Keratinocyte (primary cell): ENCODE data around the gene DLAT. TPM values are rescaled to one million over a fixed set of nuclear protein-coding genes. Genes with fewer than 3 reads are reported as not detected.

Experiments used
- DNase-seq: peaks from one replicate; pipeline ENCODE4 v3.0.0-alpha.2; 2011; ENCODE audit warnings: low read depth, missing footprints, low spot score
- FAIRE-seq: peaks from 2 replicates; lab custom pipeline; 2011; peaks lifted over from hg19 to GRCh38; lab: Jason Lieb, UNC
- H2AFZ ChIP-seq: 2 replicates; pipeline ENCODE4 v1.6.0; 2012; ENCODE audit warnings: low read length, control low read depth, inconsistent platforms; ENCODE audit not compliant: control insufficient read depth
- H3K27ac ChIP-seq: 2 replicates; pipeline ENCODE4 v1.5.1; 2011; ENCODE audit warnings: low read length; ENCODE audit not compliant: control insufficient read depth, insufficient read depth
- H3K27me3 ChIP-seq: 3 replicates; pipeline ENCODE4 v1.6.0; 2011; ENCODE audit warnings: low read length; ENCODE audit not compliant: control insufficient read depth, insufficient read depth; ENCODE audit errors: extremely low read depth
- H3K36me3 ChIP-seq, 2 experiments: 2 replicates in 1 of 2; 3 replicates in 1 of 2; pipeline ENCODE4 v1.5.1; 2011; ENCODE audit warnings: low read length in 2 of 2, mild to moderate bottlenecking in 1 of 2; ENCODE audit not compliant: control insufficient read depth in 2 of 2, insufficient read depth in 2 of 2; ENCODE audit errors: extremely low read depth in 1 of 2
- H3K4me1 ChIP-seq: 3 replicates; pipeline ENCODE4 v1.5.1; 2011; ENCODE audit warnings: low read length; ENCODE audit not compliant: control insufficient read depth, insufficient read depth; ENCODE audit errors: extremely low read depth
- H3K4me2 ChIP-seq: 3 replicates; pipeline ENCODE4 v1.6.0; 2011; ENCODE audit warnings: low read depth, low read length; ENCODE audit not compliant: control insufficient read depth, insufficient read depth; ENCODE audit errors: extremely low read depth
- H3K4me3 ChIP-seq, 3 experiments: fragments of 200-600 bp in 1 of 3; sonication (generic) in 1 of 3; 2 replicates in 2 of 3; 3 replicates in 1 of 3; pipeline ENCODE4 v1.5.1; 2011 to 2016; ENCODE audit warnings: low read length in 3 of 3, mild to moderate bottlenecking in 3 of 3, control low read depth in 2 of 3, inconsistent platforms in 1 of 3, low read depth in 1 of 3, mixed read lengths in 1 of 3, mixed run types in 1 of 3, moderate library complexity in 1 of 3; ENCODE audit not compliant: control insufficient read depth in 2 of 3, insufficient read depth in 2 of 3; ENCODE audit errors: extremely low read depth in 1 of 3
- H3K79me2 ChIP-seq: 2 replicates; pipeline ENCODE4 v1.6.0; 2012; ENCODE audit warnings: low read length; ENCODE audit not compliant: control insufficient read depth, insufficient read depth
- H3K9ac ChIP-seq: 3 replicates; pipeline ENCODE4 v1.6.0; 2011; ENCODE audit warnings: low read length; ENCODE audit not compliant: control insufficient read depth, insufficient read depth; ENCODE audit errors: extremely low read depth
- H3K9me1 ChIP-seq: 3 replicates; pipeline ENCODE4 v1.6.0; 2011; ENCODE audit warnings: low read length; ENCODE audit not compliant: control insufficient read depth, insufficient read depth; ENCODE audit errors: extremely low read depth
- H3K9me3 ChIP-seq: 2 replicates; pipeline ENCODE4 v1.5.1; 2012; ENCODE audit warnings: low read depth, low read length; ENCODE audit not compliant: control insufficient read depth
- H4K20me1 ChIP-seq: 3 replicates; pipeline ENCODE4 v1.6.0; 2011; ENCODE audit warnings: low read length; ENCODE audit not compliant: control insufficient read depth, insufficient read depth; ENCODE audit errors: extremely low read depth
- EZH2 ChIP-seq: IDR thresholded peaks from one replicate; pipeline ENCODE4 v1.6.1; 2012; ENCODE audit warnings: inconsistent platforms, mild to moderate bottlenecking, low read length, moderate library complexity
- dilution Hi-C: fragments of 300-500 bp; cut with MboI; formaldehyde crosslinking; loops from one replicate; pipeline ENCODE4 v1.7.0; 2020; ENCODE audit warnings: low sequenced_read_pairs; ENCODE audit not compliant: extremely low pct_ligation_motif_present
- polyA plus RNA-seq, 5 experiments: library from polyadenylated mRNA; depleted of rRNA in 3 of 5; stranded (reverse) in 3 of 5; stranded (forward) in 1 of 5; unstranded in 1 of 5; fragments of >200 nt; gene quantifications; 1 replicate in 1 of 5; 2 replicates in 3 of 5; 3 replicates in 1 of 5; pipeline versions ENCODE4 v1.2.1 to v1.2.3, GENCODE V29; 2011 to 2012; ENCODE audit warnings: missing spikeins in 2 of 5, low read depth in 1 of 5, low replicate concordance in 1 of 5
- TF ChIP-seq, protein P1 (sequence below), 3 experiments: IDR thresholded peaks in 1 of 3; conservative IDR thresholded peaks in 1 of 3; optimal IDR thresholded peaks in 1 of 3; 2 replicates in 2 of 3; 3 replicates in 1 of 3; pipeline versions ENCODE3 to v1.5.1; 2011; ENCODE audit warnings: low read length in 3 of 3, mild to moderate bottlenecking in 3 of 3, moderate library complexity in 2 of 3, control low read depth in 1 of 3, inconsistent platforms in 1 of 3; ENCODE audit not compliant: insufficient read depth in 2 of 3; ENCODE audit errors: extremely low read depth in 1 of 3

DLAT gene
- polyA plus RNA-seq, 1 donor (not counting 4 experiments of a cell fraction or from before 2014, with no cell fraction given) = 41.9 TPM

DNA sequence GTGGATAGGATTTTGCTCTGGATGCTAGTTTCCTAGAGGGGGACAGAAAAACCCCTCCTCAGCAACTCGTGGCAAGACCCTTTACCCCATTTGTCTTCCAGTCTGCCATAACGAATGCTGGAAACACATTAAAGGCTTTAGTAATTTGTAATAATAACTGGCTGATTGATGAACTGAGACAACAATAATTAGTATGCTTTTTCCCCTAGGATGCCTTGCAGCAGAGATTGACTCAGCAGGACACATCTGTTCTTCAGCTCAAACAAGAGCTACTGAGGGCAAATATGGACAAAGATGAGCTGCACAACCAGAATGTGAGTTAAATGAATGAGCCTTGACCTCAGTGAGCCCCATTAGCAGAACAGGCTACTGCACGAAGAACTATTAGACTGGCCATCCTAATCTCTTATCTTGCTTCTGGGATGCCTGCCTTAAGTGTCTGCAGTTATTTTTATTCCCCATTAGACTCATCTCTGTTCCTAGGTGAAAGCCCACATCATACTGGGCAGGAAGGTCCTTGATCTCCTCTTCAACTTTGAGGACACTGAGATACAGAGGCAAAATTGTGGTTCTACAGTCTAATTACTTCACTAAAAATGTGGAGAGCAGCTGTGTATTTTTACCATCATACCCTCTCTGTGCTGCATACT lies 32.9 kb upstream of the DLAT start:
- H3K9me3 ChIP-seq = no peaks in the 10 kb centered on the region
- no peak overlapping the region for H2AFZ ChIP-seq
- no peak overlapping the region for H3K4me3 ChIP-seq
- no peaks in the 10 kb centered on the region for H3K9me1 ChIP-seq
- peaks cover 5% of the 10 kb centered on the region for H3K4me1 ChIP-seq
- H3K27ac ChIP-seq = no peak overlapping the region
- no peaks in the 10 kb centered on the region for H3K79me2 ChIP-seq
- no peak for FAIRE-seq
- no peaks in the 10 kb centered on the region for H4K20me1 ChIP-seq
- no peaks in the 10 kb centered on the region for H3K27me3 ChIP-seq
- no peak overlapping the region for H3K9ac ChIP-seq
- no peak for DNase-seq
- H3K36me3 ChIP-seq = peaks cover 0 to 12% of the 10 kb centered on the region in 2 experiments
- TF ChIP-seq EZH2 = no peak
- TF ChIP-seq, protein P1, sequence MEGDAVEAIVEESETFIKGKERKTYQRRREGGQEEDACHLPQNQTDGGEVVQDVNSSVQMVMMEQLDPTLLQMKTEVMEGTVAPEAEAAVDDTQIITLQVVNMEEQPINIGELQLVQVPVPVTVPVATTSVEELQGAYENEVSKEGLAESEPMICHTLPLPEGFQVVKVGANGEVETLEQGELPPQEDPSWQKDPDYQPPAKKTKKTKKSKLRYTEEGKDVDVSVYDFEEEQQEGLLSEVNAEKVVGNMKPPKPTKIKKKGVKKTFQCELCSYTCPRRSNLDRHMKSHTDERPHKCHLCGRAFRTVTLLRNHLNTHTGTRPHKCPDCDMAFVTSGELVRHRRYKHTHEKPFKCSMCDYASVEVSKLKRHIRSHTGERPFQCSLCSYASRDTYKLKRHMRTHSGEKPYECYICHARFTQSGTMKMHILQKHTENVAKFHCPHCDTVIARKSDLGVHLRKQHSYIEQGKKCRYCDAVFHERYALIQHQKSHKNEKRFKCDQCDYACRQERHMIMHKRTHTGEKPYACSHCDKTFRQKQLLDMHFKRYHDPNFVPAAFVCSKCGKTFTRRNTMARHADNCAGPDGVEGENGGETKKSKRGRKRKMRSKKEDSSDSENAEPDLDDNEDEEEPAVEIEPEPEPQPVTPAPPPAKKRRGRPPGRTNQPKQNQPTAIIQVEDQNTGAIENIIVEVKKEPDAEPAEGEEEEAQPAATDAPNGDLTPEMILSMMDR (optimal IDR thresholded peaks at IDR 0.05 in 1 of 3, IDR thresholded peaks at IDR 0.05 in 1 of 3, conservative IDR thresholded peaks at IDR 0.05 in 1 of 3; ENCODE audit: extremely low read depth in 1 of 3, insufficient read depth in 2 of 3, low read length in 3 of 3) = no peak
- dilution Hi-C loops = no loop called here
- H3K4me2 ChIP-seq = no peak overlapping the region

DNA sequence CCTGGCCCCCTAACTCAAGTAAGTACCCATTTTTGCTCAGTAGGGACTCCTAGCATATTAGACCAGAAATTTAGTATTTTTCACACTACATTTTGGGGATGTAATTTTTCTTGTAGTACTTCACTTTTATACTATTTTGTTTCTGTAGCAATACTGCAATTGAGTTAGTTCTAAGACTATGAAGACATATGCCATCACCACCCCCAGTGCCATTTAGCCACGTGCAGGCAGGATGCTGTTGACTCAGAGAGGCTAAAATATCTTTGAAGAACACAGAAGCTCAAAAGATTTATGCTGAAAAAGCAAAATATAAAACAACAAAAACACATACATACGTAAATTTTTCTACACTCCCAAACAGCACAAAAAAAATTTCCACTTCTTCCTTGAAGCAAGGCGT lies 29.1 kb upstream of the DLAT start:
- dilution Hi-C loops = no loop called here

More for the DNA sequence above, 29.1 kb upstream of the DLAT start:
- Histone ChIP-seq H3K79me2 (no peaks in the 10 kb centered on the region), H3K27ac (no peak overlapping the region), H3K4me2 (no peak overlapping the region), H3K9ac (no peak overlapping the region), H2AFZ (no peak overlapping the region), H3K36me3 (peaks cover 0 to 10% of the 10 kb centered on the region in 2 experiments), H3K9me3 (no peaks in the 10 kb centered on the region), H4K20me1 (no peaks in the 10 kb centered on the region), H3K27me3 (no peaks in the 10 kb centered on the region), H3K4me3 (no peak overlapping the region), H3K9me1 (no peaks in the 10 kb centered on the region), H3K4me1 (no peaks in the 10 kb centered on the region)
- TF ChIP-seq EZH2 = no peak
- TF ChIP-seq, protein P1 (optimal IDR thresholded peaks at IDR 0.05 in 1 of 3, IDR thresholded peaks at IDR 0.05 in 1 of 3, conservative IDR thresholded peaks at IDR 0.05 in 1 of 3; ENCODE audit: extremely low read depth in 1 of 3, insufficient read depth in 2 of 3, low read length in 3 of 3) = no peak
- FAIRE-seq (no peak), DNase-seq (no peak)
